Measurements from ENCODE around the gene PRKCA.
"Not testable (repeated sequence)": the region's sequence is repeated elsewhere in the genome, so short reads cannot be mapped to it uniquely, and the experiment has no call there.

Gene PRKCA

GRCh38 chr17:66350576-66350975, 48.2 kb downstream of the PRKCA start:
- DNase-seq (ENCODE audit: low read depth in 1 of 2, low spot score in 1 of 2), result not testable (repeated sequence)

GRCh38 chr17:66351033-66351432, 48.6 kb downstream of the PRKCA start:
- DNase-seq (ENCODE audit: low read depth in 1 of 2, low spot score in 1 of 2), result no peak

GRCh38 chr17:66351701-66352100, 49.3 kb downstream of the PRKCA start:
- DNase-seq (ENCODE audit: low read depth in 1 of 2, low spot score in 1 of 2), result no peak

- DNase-seq (ENCODE audit: low read depth in 1 of 2, low spot score in 1 of 2), result no peak
These were observed 51.6 kb downstream of the PRKCA start for GRCh38 chr17:66353937-66354401.

GRCh38 chr17:66354472-66354871, 52.1 kb downstream of the PRKCA start:
- no peak for DNase-seq (ENCODE audit: low read depth in 1 of 2, low spot score in 1 of 2)

GRCh38 chr17:66354981-66355380, 52.6 kb downstream of the PRKCA start:
- no peak for DNase-seq (ENCODE audit: low read depth in 1 of 2, low spot score in 1 of 2)

GRCh38 chr17:66355510-66355909, 53.1 kb downstream of the PRKCA start:
- DNase-seq (ENCODE audit: low read depth in 1 of 2, low spot score in 1 of 2), result no peak

- no peak for DNase-seq (ENCODE audit: low read depth in 1 of 2, low spot score in 1 of 2)
These were observed 54.6 kb downstream of the PRKCA start for GRCh38 chr17:66357037-66357436.

- no peak for DNase-seq (ENCODE audit: low read depth in 1 of 2, low spot score in 1 of 2)
These were observed 56.9 kb downstream of the PRKCA start for GRCh38 chr17:66359351-66359750.

GRCh38 chr17:66360961-66361565, 58.6 kb downstream of the PRKCA start:
- DNase-seq (ENCODE audit: low read depth in 1 of 2, low spot score in 1 of 2), result not testable (repeated sequence)

GRCh38 chr17:66364508-66364907, 62.1 kb downstream of the PRKCA start:
- no peak for DNase-seq (ENCODE audit: low read depth in 1 of 2, low spot score in 1 of 2)

GRCh38 chr17:66364990-66365490, 62.6 kb downstream of the PRKCA start:
- DNase-seq (ENCODE audit: low read depth in 1 of 2, low spot score in 1 of 2), result no peak

GRCh38 chr17:66365903-66366302, 63.5 kb downstream of the PRKCA start:
- DNase-seq (ENCODE audit: low read depth in 1 of 2, low spot score in 1 of 2), result no peak

- DNase-seq (ENCODE audit: low read depth in 1 of 2, low spot score in 1 of 2), result no peak
These were observed 64.7 kb downstream of the PRKCA start for GRCh38 chr17:66367107-66367506.

- DNase-seq (ENCODE audit: low read depth in 1 of 2, low spot score in 1 of 2), result no peak
These were observed 67.4 kb downstream of the PRKCA start for GRCh38 chr17:66369830-66370229.

- DNase-seq (ENCODE audit: low read depth in 1 of 2, low spot score in 1 of 2), result no peak
These were observed 69.1 kb downstream of the PRKCA start for GRCh38 chr17:66371561-66371960.

GRCh38 chr17:66372182-66372581, 69.8 kb downstream of the PRKCA start:
- DNase-seq (ENCODE audit: low read depth in 1 of 2, low spot score in 1 of 2), result no peak

- DNase-seq (ENCODE audit: low read depth in 1 of 2, low spot score in 1 of 2), result no peak
These were observed 70.7 kb downstream of the PRKCA start for GRCh38 chr17:66373079-66373478.

- DNase-seq (ENCODE audit: low read depth in 1 of 2, low spot score in 1 of 2), result peak in 1 of 2 donors; percentile 2
These were observed 71.8 kb downstream of the PRKCA start for GRCh38 chr17:66373944-66374817.

GRCh38 chr17:66375121-66375520, 72.7 kb downstream of the PRKCA start:
- DNase-seq (ENCODE audit: low read depth in 1 of 2, low spot score in 1 of 2), result no peak

GRCh38 chr17:66378296-66378695, 75.9 kb downstream of the PRKCA start:
- DNase-seq (ENCODE audit: low read depth in 1 of 2, low spot score in 1 of 2), result no peak

- no peak for DNase-seq (ENCODE audit: low read depth in 1 of 2, low spot score in 1 of 2)
These were observed 77.1 kb downstream of the PRKCA start for GRCh38 chr17:66379544-66379943.
